ENCODE measurements around the gene OR1F1.

DNA sequence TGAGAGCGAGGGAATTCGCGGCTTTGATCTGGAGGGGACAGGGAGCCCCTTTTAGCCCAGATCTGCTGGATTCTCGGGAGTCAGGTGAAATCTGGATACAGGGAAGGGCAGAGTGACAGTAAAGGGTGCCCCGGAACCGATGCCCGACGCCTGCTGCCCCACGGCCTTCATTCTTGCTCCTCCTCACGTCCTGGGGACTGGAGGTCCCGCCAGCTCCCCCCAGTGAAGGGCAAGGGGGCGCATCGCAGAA is 596 bp downstream of the OR1F1 start:
- TF ChIP-seq POLR2AphosphoS5 (IDR thresholded peaks at IDR 0.05; ENCODE audit: insufficient read depth in 1 of 2, low read depth in 1 of 2) (no peak), POLR2A (IDR thresholded peaks at IDR 0.05) (no peak)
